GM12801 (cell line): ENCODE measurements around the gene DNMT3L.

Experiments used
- CTCF ChIP-seq: IDR thresholded peaks from one replicate; pipeline ENCODE4 v1.5.1; 2011; ENCODE audit warnings: control low read depth; ENCODE audit not compliant: insufficient read length; ENCODE audit errors: extremely low read depth

The DNMT3L gene

DNA sequence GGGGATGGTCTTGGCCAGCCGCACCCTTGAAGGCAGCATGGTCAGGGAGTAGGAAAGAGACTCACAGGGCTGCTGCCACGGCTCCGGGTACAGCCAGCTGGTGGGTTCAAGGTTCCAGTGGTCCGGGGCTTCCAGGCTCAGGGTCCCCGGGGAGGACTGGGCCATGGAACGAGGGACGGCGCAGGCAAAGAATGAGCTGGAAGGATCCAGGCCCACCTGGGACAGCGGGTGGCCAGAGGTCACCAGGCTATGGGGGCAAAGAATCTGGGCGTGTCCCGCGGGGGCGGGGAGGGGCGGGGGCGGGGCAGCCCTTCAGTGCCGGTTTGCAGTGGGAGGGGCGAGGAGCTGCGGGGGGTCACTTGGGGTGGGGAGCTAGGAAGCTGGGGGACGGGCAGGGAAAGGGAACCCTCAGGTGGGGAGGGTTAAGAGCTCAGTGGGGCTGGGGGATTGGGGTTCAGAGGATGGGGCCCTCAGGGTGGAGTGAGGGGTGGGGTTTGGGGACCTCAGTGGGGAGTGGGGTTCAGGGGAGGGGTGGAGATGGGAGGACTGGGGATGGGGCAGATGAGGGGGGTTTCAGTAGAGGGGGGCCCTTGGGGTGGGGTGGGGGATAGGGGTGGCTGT lies at the start of gene DNMT3L:
Gene DNMT3L, minus strand, starts transcription at position 223 of the 621 bp plus-strand sequence. CDS start 638 bp downstream, outside the sequence.
- no peak for TF ChIP-seq CTCF

DNA sequence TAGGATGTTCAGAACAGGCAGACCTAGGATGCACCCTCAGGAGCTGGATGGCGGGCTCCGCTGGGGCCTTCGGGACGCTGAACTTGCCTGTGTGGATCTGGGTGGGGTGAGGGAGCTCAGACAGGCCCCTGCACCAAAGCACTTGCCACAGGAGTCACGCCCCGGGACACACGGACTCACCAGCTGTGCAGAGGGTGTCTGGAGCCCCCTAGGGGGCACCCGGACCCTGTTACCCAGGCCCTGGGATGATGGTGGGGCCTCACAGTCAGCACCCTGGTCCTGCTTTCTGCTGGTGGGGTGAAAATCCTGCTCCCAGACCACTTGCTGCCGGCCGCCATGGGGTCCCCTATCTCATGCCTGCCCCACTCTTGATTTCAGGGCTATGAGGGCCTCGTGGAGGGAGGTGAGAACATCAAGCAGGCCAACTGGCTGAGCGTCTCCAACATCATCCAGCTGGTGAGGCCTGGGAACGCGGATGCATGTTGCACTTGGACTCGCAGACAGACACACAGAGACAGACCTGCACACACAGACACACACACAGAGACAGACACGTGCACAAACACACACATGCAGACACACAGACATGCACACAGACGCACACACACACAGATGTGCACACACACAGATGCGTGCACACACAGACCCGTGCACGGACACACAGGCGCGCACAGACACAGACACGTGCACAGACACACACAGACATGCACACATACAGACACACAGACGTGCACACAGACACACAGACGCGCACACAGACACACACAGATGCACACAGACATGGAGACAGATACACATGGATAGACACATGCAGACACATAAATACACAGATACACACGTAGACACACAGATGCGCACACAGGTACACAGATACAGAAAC lies 49.2 kb upstream of the DNMT3L start:
- TF ChIP-seq CTCF = no peak

- TF ChIP-seq CTCF = no peak
Measured at GRCh38 chr21:44306936-44307704, 45.4 kb upstream of the DNMT3L start.

- no peak for TF ChIP-seq CTCF
Measured at GRCh38 chr21:44305691-44306090, 44.0 kb upstream of the DNMT3L start.

GRCh38 chr21:44304877-44305293 lies 43.2 kb upstream of the DNMT3L start:
- no peak for TF ChIP-seq CTCF

- TF ChIP-seq CTCF = no peak
Measured at GRCh38 chr21:44304011-44304616, 42.4 kb upstream of the DNMT3L start.
